Subcutaneous abdominal adipose tissue (tissue), 5 donors: ENCODE results near the gene IFITM5.

ENCODE experiments used
- H3K27ac ChIP-seq: one replicate; pipeline ENCODE4 v1.7.0; 2013; ENCODE audit warnings: low read depth, mild to moderate bottlenecking, inconsistent platforms, low read length, moderate library complexity
- H3K27me3 ChIP-seq, 5 donors: one replicate each; pipeline ENCODE4 v1.7.0; 2013; ENCODE audit warnings: low read length in 5 of 5, inconsistent platforms in 1 of 5; ENCODE audit not compliant: control insufficient read depth in 5 of 5, insufficient read depth in 4 of 5
- H3K36me3 ChIP-seq, 5 donors: one replicate each; pipeline ENCODE4 v1.7.0; 2013; ENCODE audit warnings: low read length in 5 of 5; ENCODE audit not compliant: control insufficient read depth in 5 of 5, insufficient read depth in 5 of 5
- H3K4me1 ChIP-seq, 5 donors: one replicate each; pipeline ENCODE4 v1.7.0; 2013; ENCODE audit warnings: low read length in 5 of 5, mild to moderate bottlenecking in 3 of 5, moderate library complexity in 1 of 5; ENCODE audit not compliant: control insufficient read depth in 5 of 5, insufficient read depth in 5 of 5
- H3K4me3 ChIP-seq, 5 donors: one replicate each; pipeline ENCODE4 v1.7.0; 2013; ENCODE audit warnings: low read length in 5 of 5, low read depth in 1 of 5
- H3K9ac ChIP-seq, 5 donors: one replicate each; pipeline ENCODE4 v1.7.0; 2013; ENCODE audit warnings: low read length in 5 of 5, mild to moderate bottlenecking in 4 of 5, moderate library complexity in 3 of 5
- H3K9me3 ChIP-seq, 5 donors: one replicate each; pipeline ENCODE4 v1.7.0; 2013; ENCODE audit warnings: low read length in 5 of 5; ENCODE audit not compliant: control insufficient read depth in 5 of 5
- donor health status: healthy.
- donor health status: healthy.
- donor health status: healthy.
- donor health status: healthy.
- donor health status: healthy.

The IFITM5 gene

GRCh38 chr11:295351-296170 is 3.8 kb downstream of the IFITM5 start:
- no peaks in the 10 kb centered on the region for H3K9me3 ChIP-seq
- H3K27ac ChIP-seq = no peak overlapping the region
- H3K27me3 ChIP-seq = peaks cover 19 to 45% (median 37%) of the 10 kb centered on the region in 5 donors
- peaks cover 0 to 24% (median 13%) of the 10 kb centered on the region in 5 donors for H3K4me1 ChIP-seq
- H3K4me3 ChIP-seq = no peak overlapping the region
- no peak overlapping the region for H3K9ac ChIP-seq
- H3K36me3 ChIP-seq = peaks cover 0 to 42% (median 13%) of the 10 kb centered on the region in 5 donors

GRCh38 chr11:294780-295179 is 4.5 kb downstream of the IFITM5 start:
- Histone ChIP-seq H3K27ac (no peak overlapping the region), H3K4me1 (peaks cover 0 to 22% (median 16%) of the 10 kb centered on the region in 5 donors), H3K9ac (no peak overlapping the region), H3K4me3 (no peak overlapping the region), H3K27me3 (peaks cover 15 to 38% (median 30%) of the 10 kb centered on the region in 5 donors), H3K36me3 (peaks cover 0 to 42% (median 13%) of the 10 kb centered on the region in 5 donors), H3K9me3 (no peaks in the 10 kb centered on the region)

DNA sequence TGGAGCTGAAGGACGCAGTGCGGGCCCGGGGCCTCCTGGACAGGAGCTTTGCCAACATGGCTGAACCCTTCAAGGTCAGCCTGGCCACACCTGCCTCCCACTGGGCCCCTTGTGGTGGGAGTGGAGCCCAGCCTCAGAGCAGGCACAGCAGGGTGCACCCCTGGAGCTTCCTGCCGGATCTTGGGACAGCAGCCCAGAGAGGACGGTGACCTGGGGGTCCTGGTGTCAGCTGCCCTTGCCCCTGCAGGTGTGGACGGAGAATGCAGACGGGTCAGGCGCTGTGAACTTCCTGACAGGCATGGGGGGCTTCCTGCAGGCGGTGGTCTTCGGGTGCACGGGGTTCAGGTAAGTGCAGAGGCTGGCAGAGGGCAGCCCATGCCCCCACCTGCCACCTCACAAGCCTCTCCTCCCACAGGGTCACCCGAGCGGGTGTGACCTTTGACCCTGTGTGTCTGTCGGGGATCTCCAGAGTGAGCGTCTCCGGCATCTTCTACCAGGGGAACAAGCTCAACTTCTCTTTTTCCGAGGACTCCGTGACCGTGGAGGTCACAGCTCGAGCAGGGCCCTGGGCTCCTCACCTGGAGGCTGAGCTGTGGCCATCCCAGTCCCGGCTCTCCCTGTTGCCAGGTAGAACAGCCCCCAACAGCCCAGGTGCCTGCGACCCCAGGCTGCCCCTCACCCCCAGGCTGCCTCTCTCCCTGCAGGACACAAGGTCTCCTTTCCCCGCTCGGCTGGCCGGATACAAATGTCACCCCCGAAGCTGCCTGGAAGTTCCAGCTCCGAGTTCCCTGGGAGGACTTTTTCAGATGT is 5.3 kb downstream of the IFITM5 start:
- H3K4me1 ChIP-seq = peaks cover 0 to 26% (median 21%) of the 10 kb centered on the region in 5 donors
- H3K27me3 ChIP-seq = peaks cover 11 to 34% (median 25%) of the 10 kb centered on the region in 5 donors
- H3K4me3 ChIP-seq = no peak overlapping the region
- peaks cover 0 to 42% (median 13%) of the 10 kb centered on the region in 5 donors for H3K36me3 ChIP-seq
- no peak overlapping the region for H3K9ac ChIP-seq
- H3K9me3 ChIP-seq = no peaks in the 10 kb centered on the region
- no peak overlapping the region for H3K27ac ChIP-seq

GRCh38 chr11:293271-293851 is 6.0 kb downstream of the IFITM5 start:
- Histone ChIP-seq H3K27ac (no peak overlapping the region), H3K36me3 (peaks cover 0 to 42% (median 13%) of the 10 kb centered on the region in 5 donors), H3K27me3 (peaks cover 9 to 28% (median 20%) of the 10 kb centered on the region in 5 donors), H3K9ac (no peak overlapping the region), H3K4me1 (peaks cover 2 to 29% (median 22%) of the 10 kb centered on the region in 5 donors), H3K4me3 (no peak overlapping the region), H3K9me3 (no peaks in the 10 kb centered on the region)

DNA sequence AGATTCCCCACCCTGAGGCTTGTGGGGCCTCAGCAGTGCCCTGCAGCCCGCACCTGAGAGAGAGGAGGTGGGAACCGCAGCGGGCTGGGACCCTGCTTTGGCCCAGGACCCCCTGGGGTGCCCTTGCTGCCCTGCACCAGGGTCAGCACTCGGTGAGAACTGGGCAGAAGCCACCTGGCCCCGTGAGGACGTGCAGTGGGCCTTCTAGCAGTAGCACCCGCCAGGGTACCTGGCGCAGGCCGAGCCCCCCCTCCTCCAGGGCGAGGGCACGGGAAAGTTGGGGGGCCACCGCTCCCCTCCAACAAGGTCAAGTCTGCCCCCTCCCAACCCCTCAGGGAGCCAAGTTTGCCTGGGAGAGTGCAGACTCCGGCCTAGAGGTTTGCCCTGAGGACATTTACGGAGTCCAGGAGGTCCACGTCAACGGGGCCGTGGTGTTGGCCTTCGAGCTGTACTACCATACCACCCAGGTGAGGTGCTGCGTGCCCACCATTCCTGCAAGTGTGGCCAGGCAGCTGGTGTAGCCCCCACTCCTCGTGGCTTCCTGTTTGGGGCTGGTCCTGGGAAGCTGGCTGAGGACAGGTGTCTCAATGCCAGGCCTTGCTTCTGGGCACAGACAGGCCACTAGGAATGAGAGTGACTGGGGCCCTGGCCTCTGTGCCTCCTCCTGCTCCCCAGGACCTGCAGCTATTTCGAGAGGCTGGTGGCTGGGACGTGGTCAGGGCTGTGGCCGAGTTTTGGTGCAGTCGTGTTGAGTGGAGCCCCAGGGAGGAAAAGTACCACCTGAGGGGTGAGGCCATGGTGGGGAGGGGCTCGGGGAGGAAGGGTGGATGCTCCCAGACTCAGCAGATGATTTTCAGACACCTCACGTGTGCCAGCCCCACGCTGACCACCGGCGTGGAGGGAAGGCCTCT is 6.9 kb downstream of the IFITM5 start:
- peaks cover 0 to 42% (median 13%) of the 10 kb centered on the region in 5 donors for H3K36me3 ChIP-seq
- H3K27me3 ChIP-seq = peaks cover 5 to 24% (median 19%) of the 10 kb centered on the region in 5 donors
- H3K27ac ChIP-seq = no peak overlapping the region
- H3K4me1 ChIP-seq = peaks cover 0 to 28% (median 20%) of the 10 kb centered on the region in 5 donors
- H3K9ac ChIP-seq = no peak overlapping the region
- H3K9me3 ChIP-seq = no peaks in the 10 kb centered on the region
- no peak overlapping the region for H3K4me3 ChIP-seq

GRCh38 chr11:291281-292210 is 7.8 kb downstream of the IFITM5 start:
- Histone ChIP-seq H3K36me3 (peaks cover 0 to 42% (median 13%) of the 10 kb centered on the region in 5 donors), H3K27me3 (peaks cover 5 to 24% (median 14%) of the 10 kb centered on the region in 5 donors), H3K27ac (no peak overlapping the region), H3K4me1 (peaks cover 0 to 20% (median 16%) of the 10 kb centered on the region in 5 donors), H3K9me3 (no peaks in the 10 kb centered on the region), H3K4me3 (no peak overlapping the region), H3K9ac (no peak overlapping the region)

DNA sequence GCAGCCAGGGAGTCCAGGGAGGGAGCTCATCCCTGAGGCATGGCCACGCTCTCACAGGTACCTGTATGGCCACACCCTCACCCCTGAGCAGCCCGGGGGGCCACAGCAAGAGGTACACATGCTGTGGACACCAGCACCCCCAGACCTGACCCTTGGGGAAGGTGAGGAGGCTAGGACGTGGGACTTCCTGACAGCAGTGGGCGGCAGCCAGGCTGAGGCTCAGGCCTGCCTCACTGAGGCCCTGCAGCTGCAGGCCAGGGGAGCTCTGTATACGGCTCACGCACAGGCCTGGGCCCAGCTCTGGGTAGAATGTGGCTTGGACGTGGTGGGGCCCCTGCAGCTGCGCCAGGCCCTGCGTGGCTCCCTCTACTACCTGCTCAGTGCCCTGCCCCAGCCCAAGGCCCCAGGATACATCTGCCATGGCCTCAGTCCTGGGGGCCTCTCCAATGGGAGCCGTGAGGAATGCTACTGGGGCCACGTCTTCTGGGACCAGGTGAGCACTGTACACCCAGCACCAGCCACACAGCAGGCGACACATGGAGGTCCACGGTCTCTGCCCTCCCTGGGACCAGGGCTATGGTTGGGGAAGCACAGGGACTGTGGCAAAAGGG is 8.6 kb downstream of the IFITM5 start:
- no peaks in the 10 kb centered on the region for H3K9me3 ChIP-seq
- H3K27ac ChIP-seq = no peak overlapping the region
- peaks cover under 1 to 17% (median 7%) of the 10 kb centered on the region in 5 donors for H3K27me3 ChIP-seq
- H3K4me1 ChIP-seq = peaks cover 0 to 20% (median 16%) of the 10 kb centered on the region in 5 donors
- H3K9ac ChIP-seq = no peak overlapping the region
- no peak overlapping the region for H3K4me3 ChIP-seq
- H3K36me3 ChIP-seq = peaks cover 0 to 42% (median 13%) of the 10 kb centered on the region in 5 donors
